Breast epithelium (tissue), 3 donors: Measurements from ENCODE around the gene UNC13C.

Experiments
- POLR2A ChIP-seq: fragments of 450-650 bp; IDR thresholded peaks from one replicate; pipeline ENCODE4 v1.6.1; 2016; ENCODE audit warnings: antibody characterized with exemption, mild to moderate bottlenecking, moderate library complexity
- POLR2AphosphoS5 ChIP-seq, 3 donors: sonication (generic); formaldehyde crosslinking; IDR thresholded peaks; one replicate each; pipeline ENCODE4 v1.6.1; 2017; ENCODE audit warnings: antibody characterized with exemption in 3 of 3
- TF ChIP-seq, protein P1 (sequence below), 3 donors: fragments of 450-650 bp; IDR thresholded peaks; one replicate each; pipeline ENCODE4 v1.5.1; 2016 to 2017; ENCODE audit warnings: antibody characterized with exemption in 3 of 3, mild to moderate bottlenecking in 3 of 3, moderate library complexity in 3 of 3

DNA sequence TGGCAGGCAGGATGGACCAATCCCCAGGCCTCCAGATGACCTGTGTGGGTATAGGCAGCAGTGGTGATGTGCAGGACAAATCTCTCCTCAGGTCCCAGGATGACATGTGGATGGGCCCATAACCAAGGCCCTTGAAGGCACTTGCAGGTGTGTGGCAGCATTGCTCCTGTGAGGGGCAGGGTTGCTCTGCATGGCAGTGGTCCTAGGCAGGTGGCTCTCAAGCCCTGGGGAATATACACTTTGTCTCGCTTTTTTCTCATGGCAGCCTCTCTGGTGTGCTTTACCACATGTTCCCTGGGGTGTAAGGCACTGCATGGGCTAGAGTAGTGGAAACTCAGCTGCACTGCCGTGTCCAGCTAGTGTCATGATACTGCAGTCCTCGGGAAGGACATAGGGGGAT is 503.6 kb downstream of the UNC13C start:
- TF ChIP-seq POLR2A (no peak), POLR2AphosphoS5 (IDR thresholded peaks at IDR 0.05) (no peak)
- TF ChIP-seq, protein P1, sequence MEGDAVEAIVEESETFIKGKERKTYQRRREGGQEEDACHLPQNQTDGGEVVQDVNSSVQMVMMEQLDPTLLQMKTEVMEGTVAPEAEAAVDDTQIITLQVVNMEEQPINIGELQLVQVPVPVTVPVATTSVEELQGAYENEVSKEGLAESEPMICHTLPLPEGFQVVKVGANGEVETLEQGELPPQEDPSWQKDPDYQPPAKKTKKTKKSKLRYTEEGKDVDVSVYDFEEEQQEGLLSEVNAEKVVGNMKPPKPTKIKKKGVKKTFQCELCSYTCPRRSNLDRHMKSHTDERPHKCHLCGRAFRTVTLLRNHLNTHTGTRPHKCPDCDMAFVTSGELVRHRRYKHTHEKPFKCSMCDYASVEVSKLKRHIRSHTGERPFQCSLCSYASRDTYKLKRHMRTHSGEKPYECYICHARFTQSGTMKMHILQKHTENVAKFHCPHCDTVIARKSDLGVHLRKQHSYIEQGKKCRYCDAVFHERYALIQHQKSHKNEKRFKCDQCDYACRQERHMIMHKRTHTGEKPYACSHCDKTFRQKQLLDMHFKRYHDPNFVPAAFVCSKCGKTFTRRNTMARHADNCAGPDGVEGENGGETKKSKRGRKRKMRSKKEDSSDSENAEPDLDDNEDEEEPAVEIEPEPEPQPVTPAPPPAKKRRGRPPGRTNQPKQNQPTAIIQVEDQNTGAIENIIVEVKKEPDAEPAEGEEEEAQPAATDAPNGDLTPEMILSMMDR (IDR thresholded peaks at IDR 0.05) = no peak
